ENCODE data around the gene CEP170.
A peak's percentile ranks its signal among the peaks of the same experiment; 100 is the strongest.
"Not testable (repeated sequence)": the region's sequence is repeated elsewhere in the genome, so short reads cannot be mapped to it uniquely, and the experiment has no call there.

CEP170 gene

GRCh38 chr1:243230914-243231313 is 24.2 kb downstream of the CEP170 start:
- FAIRE-seq: peak; percentile 65

GRCh38 chr1:243229526-243229925 is 25.6 kb downstream of the CEP170 start:
- no peak for FAIRE-seq

DNA sequence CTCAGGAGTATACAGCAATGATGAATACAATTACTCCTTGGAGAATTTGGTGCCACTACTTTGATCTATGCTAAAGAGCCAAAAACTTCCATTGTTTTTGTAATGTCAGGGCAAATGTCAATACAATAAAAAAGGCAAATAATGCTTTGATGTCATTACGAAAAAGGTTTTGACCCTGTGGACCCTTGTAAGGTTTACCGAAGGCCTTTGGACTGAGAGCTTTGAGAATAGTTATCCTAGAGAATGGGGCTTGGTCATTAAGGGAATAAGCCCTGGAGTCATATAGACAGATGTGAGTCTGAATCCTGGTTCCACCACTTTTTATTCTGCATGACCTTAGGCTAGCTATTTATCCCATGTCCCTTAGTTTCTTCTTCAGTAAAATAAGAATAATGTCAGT is 27.5 kb downstream of the CEP170 start:
- no peak for FAIRE-seq

DNA sequence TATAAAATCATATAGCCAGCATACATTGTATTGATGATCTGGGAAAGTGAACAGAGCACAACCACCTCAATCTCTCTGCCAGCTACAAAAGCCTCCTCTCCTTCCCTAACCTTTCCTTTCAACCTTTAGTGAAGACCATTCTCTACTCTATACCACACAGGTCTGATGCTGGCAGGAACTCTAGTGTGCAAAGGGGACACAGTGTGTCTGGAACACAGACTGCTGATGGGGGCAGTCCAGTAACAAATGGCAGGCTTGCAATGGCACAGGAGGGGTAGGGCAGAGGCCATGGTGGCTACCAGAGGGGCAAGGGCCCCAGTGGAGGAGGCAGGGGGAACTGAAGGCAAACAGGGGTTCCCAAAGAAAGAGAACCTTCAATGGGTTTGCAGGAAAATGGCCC is 37.0 kb downstream of the CEP170 start:
- no peak for FAIRE-seq

DNA sequence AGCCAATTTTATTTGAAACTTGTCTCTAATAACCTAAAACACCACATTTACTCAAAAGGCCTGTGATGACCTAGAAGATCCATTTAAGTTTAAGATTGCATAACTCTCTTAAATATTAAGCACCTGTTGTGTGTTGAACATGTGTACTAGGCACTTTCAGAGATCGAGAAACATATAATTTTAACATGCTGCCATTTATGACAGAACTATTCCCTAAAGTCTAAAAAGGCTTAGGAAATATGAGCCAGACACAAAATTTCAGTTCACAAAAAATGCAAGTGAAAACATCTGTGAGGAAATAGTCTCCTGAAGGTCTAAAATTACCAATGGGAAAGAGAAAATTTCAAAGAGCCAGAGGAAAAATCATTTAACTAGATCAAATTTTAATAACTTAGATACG is 37.7 kb downstream of the CEP170 start:
- FAIRE-seq: no peak

GRCh38 chr1:243216741-243217140 is 38.3 kb downstream of the CEP170 start:
- FAIRE-seq: no peak

DNA sequence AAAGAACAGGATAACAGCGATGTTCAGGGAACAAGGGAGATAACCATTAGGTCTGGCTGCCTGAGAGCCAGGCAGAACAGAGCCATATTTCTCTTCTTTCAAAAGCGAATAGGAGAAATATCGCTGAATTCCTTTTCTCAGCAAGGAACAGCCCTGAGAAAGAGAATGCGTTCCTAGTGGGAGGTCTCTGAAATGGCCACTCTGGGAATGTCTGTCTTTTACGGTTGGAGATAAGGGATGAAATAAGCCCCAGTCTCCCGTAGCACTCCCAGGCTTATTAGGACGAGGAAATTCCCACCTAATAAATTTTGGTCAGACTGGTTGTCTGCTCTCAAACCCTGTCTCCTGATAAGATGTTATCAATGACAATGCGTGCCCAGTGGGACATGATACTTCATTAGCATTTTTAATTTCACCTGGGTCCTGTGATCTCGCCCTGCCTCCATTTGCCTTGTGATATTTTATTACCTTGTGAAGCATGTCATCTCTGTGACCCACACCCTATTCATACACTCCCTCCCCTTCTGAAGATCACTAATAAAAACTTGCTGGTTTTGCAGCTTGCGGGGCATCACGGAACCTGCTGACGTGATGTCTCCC is 39.7 kb downstream of the CEP170 start:
- not testable (repeated sequence) for FAIRE-seq

GRCh38 chr1:243213045-243213787 is 41.9 kb downstream of the CEP170 start:
- FAIRE-seq: peak; percentile 5

DNA sequence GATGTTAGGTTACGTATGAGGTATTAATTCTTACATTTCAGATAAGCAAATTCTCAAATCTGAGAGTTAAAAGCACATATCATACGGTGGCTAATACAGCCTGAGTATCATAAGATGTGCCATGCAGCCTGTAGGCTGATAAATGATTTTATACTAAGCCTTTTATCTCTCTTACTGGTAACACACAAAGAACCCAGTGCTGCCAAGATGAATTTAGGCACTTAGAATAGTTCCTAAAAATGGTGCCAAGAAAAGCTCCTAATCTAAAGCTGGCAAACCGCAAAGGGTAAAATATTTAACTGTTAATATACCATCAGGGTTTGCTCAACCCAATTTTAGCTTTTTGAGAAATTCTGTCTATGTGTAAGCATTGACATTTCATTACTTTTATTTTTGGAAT is 43.1 kb downstream of the CEP170 start:
- not testable (repeated sequence) for FAIRE-seq

DNA sequence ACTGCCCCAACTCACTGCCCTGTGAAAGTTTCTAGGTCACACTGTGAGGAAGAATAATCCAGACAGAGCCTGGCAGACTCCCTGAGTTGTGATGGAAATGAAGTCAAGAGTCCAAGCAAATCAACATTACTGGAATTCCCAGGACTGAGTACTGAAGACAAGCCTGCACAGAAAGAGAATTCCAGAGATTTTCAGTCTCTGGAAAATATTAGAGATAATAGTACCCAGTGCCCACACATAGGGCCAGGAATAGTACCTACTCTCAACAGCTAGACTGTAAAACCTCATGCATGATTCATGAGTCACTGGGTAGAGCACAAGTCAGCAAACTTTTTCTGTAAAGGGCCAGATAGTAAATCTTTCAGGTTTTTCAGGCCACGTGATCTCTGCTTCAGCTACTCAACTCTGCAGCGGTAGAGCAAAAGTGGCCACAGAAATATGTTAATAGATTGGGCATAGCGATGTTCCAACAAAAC is 50.0 kb downstream of the CEP170 start:
- FAIRE-seq: not testable (repeated sequence)

GRCh38 chr1:243204336-243204735 is 50.7 kb downstream of the CEP170 start:
- FAIRE-seq: not testable (repeated sequence)

GRCh38 chr1:243203196-243203595 is 51.9 kb downstream of the CEP170 start:
- FAIRE-seq: not testable (repeated sequence)

- FAIRE-seq: not testable (repeated sequence)
These were observed 53.8 kb downstream of the CEP170 start for GRCh38 chr1:243201316-243201715.

DNA sequence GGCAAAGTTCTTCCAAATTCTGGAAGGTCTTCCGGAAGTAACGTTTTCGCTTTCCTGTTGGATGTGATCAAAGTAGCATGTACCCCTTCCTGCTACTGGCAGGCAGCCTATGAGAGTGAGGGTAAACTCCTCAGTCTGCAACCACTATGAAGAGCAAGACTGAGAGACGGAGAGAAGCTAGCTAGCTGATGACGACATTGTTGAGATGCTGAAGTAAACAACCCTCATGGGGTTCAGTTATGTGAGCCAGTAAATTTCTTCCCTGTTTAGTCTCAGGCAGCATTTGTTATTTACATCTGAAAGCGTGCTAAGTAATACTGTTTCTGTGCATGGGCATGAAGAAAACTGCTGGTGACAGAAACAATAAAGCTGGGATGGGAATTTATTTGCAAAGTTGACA is 57.6 kb downstream of the CEP170 start:
- FAIRE-seq: not testable (repeated sequence)

DNA sequence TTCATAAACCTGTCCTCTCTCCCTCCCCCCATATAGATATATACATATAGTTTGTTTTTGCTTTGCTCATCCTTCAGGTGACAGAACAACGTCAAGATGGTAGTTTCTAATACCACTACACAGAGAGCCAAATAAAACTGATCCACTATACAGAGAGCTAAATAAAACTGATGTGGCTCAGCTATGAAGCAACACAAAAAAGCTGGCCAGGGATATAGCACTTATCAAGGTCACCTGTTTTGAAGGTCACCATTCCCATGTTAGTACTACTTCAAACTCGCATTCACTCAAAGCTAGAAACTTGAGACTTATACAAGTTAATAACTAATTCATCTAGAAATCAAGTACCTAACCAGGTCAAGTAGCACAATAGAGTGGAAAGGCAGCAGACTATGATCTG is 61.8 kb downstream of the CEP170 start:
- not testable (repeated sequence) for FAIRE-seq

- not testable (repeated sequence) for FAIRE-seq
These were observed 68.7 kb downstream of the CEP170 start for GRCh38 chr1:243186201-243186995.

DNA sequence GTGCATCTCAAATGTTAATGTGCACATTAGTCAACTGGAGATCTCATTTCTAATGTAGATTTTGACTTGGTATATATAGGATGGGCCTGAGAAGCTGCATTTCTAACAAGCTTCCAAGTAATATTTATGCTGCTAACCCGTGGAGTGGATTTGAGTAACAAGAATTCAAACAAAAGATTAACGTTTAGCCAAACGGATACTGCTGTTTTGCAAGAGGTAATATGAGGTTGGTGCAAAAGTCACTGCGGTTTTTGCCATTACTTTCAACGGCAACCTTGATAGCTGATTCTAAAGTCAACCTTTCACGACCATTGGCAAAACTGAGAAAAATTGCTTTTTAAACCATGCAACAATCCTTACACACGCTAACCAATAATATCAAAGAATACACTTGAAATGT is 70.3 kb downstream of the CEP170 start:
- FAIRE-seq: not testable (repeated sequence)

GRCh38 chr1:243183661-243184060 is 71.4 kb downstream of the CEP170 start:
- FAIRE-seq: not testable (repeated sequence)

GRCh38 chr1:243183176-243183575 is 71.9 kb downstream of the CEP170 start:
- FAIRE-seq: not testable (repeated sequence)

- no peak for FAIRE-seq
These were observed 75.4 kb downstream of the CEP170 start for GRCh38 chr1:243179720-243180119.

GRCh38 chr1:243177792-243178191 is 77.3 kb downstream of the CEP170 start:
- FAIRE-seq: not testable (repeated sequence)

GRCh38 chr1:243173758-243174369 is 81.2 kb downstream of the CEP170 start:
- not testable (repeated sequence) for FAIRE-seq

- not testable (repeated sequence) for FAIRE-seq
These were observed 90.2 kb downstream of the CEP170 start for GRCh38 chr1:243164911-243165310.

Data from TTC549 (cell line).